NCI-H1436 (cell line): ENCODE measurements around the gene UBA3.

Source experiments
- DNase-seq: peaks from one replicate; lab custom pipeline; 2025; lab: John Stamatoyannopoulos, UW

The UBA3 gene

DNA sequence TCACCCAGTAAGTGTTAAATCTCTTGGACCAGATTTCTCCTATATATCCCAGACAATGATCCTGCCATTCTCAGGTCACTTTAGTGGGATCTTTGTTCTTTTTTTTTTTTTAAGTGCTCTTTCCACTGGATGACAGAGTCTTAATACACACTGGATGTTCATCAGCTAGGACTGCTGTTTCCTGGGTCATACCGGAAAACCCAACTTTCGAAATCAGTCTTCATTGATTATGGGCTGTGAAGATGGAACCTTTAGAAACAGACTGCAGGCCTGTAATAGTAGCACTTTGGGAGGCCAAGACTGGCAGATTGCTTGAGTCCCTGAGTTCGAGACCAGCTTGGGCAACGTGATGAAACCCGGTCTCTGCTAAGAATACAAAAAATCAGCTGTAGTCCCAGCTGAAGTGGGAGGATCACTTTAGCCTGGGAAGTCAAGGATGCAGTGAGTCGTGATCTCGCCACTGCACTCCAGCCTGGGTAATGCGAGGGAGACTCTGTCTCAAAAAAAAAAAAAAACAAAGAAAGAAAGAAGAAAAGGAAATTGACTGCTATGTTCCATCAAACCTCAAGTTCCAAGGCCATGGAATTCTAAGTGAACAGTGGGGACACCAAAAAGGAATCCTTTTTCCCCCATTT lies 69.0 kb downstream of the UBA3 start:
- DNase-seq, result no peak

DNA sequence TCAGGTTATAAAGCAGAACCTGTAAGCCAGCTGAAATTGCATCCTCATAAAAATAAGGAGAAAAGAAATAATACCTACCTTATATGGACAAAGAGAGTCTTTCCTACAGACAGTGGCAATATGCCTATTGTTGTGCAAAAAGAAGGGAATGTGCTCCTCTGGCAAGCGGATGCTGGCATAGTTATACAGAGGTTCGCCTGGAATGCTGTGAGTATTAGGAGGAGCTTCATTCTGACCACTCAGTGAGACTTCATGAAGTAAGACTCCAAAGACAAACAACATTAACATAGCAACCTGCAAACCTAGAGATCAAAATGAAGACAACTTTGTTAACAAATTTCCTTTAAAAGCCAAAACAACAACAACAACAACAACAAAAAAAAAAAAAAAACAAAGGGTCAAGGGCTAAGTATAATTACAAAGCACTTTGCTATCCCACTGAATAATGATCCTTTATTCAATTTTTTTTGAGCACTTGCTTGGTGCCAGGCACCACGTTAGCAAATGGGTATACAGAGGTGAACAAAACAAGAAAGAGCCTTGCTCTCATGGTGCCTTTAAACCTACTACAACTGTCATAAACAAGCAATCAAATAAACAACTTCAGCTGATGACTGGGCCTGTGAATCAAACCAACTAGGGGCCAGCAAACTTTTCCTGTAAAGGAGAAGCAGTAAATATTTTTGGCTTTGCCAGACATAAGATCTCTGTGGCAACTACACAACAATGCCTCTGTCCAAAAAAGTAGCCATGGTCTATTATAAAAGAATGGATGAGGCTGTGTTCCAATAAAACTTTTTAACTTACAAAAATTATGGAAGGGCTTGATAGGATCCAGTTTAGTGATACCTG lies 70.4 kb downstream of the UBA3 start:
- no peak for DNase-seq

DNA sequence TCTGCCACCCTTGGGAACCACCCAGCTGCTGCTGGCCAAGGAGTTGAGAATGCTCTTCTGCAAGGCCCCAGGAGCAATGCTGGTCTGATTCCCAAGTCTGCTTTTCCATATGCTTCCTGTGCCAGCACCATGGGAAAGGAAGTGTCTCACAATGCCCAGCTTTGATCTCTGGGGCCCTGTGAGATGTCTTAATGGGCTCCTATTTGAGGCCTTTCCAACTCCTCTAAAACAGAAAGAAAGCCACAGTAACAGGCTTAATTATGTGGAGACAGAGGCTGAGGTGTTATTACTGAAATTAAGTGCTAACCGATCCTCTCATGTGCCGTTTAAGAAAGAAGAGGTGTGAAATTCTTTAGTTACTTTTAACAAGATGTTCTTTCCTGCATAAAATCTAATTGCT lies 71.2 kb downstream of the UBA3 start:
- no peak for DNase-seq

DNA sequence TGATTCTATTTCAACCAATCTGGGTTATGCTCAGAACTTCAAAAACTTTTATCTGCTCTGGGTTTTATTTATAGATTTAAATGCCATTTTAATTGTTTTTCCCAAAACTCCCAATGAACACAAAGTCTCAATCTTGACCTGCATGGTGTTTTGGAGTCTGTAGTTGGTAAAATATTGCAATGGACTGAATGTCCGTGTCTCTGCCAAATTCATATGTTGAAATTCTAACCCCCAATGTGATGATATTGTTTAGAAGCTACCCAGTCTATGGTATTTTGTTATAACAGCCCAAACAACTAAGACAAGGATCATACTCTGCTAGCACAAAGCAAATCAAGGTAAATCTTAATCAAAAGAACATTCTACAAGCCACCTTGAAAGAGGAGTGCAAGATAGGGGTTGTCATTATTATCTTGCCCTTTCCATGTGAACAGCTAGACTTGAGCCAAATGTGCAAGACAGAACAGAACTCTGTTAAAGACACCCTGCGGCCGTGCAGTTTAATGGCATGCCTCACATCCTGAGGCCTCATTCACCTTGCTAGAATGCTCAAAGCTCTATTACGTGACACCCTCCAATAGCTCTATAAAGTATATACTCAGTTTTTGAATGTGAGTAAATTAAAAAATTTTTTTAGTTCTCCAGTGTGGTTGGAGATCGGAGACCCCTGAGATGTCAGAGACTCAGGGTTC lies 74.2 kb downstream of the UBA3 start:
- no peak for DNase-seq

DNA sequence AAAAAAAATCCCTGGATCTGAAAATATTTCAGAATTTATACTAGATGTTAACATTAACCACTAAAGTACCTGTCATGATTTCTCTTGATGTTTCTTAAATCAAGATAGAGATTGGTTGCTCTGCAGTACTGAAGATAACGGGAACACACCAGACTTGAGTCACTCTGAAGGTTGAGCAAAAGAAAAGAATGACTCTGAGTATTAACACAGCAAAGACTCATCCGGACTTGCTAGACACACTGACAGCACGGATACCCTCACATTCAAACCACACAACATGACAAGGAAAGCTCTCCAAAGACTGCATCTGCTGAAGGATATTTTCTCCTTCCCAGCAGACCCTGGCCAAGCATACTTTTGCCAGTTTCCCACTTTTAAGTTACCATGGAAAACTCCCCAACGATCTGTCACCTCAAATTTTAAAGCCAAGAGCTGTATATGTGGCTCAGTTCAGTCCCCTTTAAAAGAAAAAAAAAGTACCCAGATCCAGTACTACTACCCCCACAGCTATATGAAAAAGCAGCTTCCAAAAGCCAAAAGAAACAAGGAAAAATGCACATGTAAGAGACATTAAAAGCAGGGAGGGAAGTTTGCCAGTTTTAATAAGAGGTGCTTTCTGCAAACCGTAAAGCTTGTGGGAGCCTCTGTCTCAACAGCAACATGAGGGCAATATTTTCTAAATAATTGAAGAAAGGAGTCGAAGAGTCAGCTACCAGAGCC lies 74.9 kb downstream of the UBA3 start:
- DNase-seq, result no peak
